Kidney capillary endothelial cell (primary cell): ENCODE results near the gene BRI3BP.
"Not testable (repeated sequence)": the region's sequence is repeated elsewhere in the genome, so short reads cannot be mapped to it uniquely, and the experiment has no call there.

Experiments
- DNase-seq: peaks from one replicate; pipeline ENCODE4 v3.0.0-alpha.2; 2018; ENCODE audit warnings: low spot score

The BRI3BP gene

GRCh38 chr12:125023065-125023464, 29.6 kb downstream of the BRI3BP start:
- DNase-seq, result no peak

DNA sequence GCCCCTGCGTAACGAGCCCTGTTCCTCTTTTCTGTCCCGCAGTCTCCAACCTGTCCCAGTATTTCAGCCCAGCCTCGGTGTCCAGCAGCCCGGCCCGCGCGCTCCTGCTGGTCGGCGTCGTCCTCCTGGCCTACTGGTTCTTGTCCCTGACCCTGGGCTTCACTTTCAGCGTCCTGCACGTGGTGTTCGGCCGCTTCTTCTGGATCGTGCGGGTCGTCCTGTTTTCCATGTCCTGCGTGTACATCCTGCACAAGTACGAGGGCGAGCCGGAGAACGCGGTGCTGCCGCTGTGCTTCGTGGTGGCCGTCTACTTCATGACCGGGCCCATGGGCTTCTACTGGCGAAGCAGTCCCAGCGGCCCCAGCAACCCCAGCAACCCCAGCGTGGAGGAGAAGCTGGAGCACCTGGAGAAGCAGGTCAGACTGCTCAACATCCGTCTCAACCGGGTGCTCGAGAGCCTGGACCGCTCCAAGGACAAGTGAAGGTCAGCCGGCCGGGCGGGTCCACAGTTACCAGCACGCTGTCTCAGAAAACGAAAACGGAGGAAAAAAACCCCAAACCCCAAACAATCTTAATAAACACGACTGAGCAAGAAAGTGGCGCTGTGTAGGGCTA, 31.6 kb downstream of the BRI3BP start:
- DNase-seq, result no peak

DNA sequence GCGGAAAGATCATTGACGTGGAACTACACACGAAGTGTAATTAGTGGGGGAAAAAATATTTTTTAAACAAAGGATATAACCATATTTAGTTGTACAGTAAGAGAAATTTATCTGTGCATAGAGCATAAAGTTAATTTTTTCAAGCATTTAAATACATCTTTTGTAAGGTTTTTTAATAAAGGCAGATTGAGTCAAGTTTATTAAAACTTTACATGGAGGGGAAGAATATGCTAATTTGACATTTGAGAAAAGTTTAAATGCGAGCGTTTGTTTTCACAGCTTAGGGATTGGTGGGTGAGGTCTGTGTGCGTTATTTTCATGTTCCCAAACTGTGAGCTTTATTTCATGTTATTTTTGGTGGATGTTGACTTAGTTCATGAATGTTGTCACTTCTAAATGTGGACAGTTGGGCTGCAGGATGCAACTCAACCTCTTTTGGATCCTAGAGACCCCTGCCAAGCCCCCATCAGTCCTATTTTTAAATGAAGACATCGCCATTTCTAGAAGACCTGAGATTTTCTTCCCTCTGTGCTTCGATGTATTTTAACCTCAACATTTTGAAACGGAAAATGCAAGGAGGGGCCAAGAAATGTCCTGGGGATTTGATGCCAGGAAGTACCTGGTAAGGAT, 32.3 kb downstream of the BRI3BP start:
- no peak for DNase-seq

DNA sequence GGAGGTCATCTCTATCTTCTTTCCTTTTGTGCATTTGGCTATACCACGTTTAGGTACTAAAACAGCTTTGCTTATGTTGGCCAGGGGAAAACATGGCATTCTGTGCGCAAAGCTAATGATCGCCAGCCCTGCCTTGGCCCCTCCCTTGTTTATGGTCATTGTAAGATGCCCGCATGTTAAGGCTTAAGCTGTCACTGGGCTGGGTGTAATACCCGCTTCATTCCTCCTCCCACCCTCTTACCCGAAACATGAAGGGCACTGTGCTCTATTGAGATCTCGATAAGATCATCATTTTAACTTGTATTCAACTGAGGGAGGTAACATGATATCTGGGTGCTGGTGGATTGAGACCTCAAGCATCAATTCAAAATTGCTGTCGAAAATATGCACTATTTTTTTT, 34.7 kb downstream of the BRI3BP start:
- DNase-seq, result no peak

GRCh38 chr12:125029761-125030358, 36.4 kb downstream of the BRI3BP start:
- peak; percentile 28 for DNase-seq

GRCh38 chr12:125031471-125031870, 38.0 kb downstream of the BRI3BP start:
- not testable (repeated sequence) for DNase-seq

DNA sequence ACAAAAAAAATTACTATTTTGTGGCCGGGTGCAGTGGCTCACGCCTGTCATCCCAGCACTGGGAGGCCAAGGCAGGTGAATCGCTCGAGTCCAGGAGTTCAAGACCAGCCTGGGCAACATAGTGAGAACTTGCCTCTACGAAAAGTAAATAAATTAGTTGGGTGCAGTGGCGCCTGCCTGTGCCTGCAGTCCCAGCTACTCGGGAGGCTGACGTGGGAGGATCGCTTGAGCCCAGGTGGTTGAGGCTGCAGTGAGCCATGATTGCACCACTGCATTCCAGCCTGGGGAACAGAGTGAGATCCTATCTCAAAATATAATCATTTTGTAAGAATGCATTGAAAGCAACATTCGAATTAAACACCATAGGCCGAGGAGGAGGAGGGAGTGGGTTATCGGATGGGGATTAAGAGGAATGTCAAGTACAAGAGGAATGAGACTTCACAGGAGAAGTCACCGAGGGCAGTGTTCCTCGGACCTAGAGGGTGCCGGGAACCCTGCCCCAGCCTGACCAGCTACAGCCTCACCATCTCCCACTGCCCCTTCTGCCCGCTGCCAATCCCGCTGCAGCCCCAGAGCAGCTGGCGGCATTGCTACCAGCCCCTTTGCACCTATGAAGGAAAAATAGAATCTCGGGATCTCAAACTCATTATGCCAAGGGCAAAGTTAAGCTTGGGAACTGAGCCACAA, 39.2 kb downstream of the BRI3BP start:
- no peak for DNase-seq

DNA sequence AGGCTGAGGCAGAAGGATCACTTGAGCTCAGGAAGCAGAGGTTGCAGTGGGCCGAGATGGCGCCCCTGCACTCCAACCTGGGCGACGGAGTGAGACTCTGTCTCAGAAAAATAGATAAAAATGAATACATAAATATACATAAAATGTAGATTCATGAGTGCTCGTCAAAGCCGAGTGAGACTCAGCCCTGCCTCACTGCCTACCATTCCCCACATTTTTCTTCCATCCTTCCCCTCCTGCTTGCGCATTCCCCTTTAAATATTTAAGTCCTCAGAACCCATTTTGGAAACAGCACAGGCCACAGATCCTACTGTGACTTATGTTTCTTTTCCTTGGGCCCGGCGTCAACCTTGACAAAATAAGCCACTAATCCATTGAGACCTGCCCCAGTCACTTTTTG, 39.8 kb downstream of the BRI3BP start:
- DNase-seq, result no peak

GRCh38 chr12:125038976-125039625, 45.7 kb downstream of the BRI3BP start:
- no peak for DNase-seq

DNA sequence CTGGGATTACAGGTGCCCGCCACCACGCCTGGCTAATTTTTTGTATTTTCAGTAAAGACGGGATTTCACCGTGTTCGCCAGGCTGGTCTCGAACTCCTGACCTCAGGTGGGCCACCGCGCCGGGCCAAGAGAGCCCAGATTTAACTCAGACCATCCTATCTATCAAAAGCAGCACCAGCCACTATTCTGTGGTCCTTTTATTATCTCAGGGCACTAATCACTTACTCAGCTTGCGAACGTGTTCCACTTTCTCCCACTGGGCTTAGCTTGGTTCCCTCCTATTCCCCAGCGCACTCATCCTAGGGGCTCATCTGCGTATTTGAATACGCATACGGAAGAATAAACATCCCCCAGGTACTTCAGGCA, 55.6 kb downstream of the BRI3BP start:
- DNase-seq, result no peak

DNA sequence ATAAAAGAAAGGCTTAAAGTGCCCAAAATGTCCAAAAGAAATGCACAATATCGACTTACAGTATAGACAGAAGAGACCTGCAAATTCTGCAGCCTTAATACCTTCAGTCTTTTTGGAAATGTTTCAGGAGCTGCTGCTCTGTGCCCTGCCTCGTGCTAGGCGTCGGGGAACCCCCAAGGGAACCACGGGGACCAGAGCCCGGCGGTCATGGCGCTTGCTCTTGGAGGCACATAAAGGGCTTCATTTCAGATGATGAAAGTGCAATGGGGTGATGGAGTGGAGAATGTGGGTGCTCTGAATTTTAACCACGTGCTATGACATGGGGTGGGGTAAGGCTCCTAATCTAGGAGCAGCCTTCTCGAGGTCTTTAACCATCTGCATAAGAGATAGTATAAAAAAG, 57.0 kb downstream of the BRI3BP start:
- no peak for DNase-seq

- no peak for DNase-seq
These were observed 57.4 kb downstream of the BRI3BP start for GRCh38 chr12:125050868-125051267.

DNA sequence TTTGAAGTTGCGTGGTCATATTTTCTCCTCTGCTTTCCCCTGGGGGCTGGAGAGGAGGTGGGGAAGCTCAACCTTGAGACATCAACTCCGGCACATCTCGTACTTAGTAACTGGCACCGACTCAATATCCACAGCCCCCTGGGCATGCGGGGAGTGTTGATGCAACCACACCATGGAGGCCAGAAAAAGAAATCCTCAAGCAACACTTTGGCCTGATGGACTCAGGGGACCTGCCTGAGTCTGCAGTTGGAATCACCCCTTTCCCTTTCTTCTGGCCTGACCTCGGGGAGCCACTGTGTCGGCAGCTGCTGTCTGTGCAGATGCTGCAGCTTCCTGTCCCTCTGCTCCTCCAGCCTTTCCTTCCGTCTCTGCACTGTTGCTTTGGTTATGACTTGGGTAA, 60.4 kb downstream of the BRI3BP start:
- DNase-seq, result no peak

- no peak for DNase-seq
These were observed 62.1 kb downstream of the BRI3BP start for GRCh38 chr12:125055591-125055990.

DNA sequence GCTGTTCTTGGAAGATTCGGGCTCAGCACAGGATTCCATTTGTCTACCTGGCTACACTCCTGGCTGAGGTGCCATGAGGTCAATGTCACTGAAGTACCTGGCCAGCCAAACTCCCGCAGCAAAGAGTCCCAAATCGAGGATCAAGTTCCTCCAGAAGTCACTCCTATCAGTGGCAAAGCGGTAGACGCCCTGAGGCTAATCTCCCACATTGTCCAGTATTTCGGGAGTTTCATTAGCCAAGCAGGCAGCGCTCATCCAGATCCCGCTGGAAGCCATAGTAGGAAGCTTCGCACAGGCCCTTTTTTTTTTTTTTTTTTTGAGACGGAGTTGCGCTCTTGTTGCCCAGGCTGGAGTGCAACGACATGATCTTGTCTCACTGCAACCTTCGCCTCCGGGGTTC, 62.9 kb downstream of the BRI3BP start:
- DNase-seq, result no peak

DNA sequence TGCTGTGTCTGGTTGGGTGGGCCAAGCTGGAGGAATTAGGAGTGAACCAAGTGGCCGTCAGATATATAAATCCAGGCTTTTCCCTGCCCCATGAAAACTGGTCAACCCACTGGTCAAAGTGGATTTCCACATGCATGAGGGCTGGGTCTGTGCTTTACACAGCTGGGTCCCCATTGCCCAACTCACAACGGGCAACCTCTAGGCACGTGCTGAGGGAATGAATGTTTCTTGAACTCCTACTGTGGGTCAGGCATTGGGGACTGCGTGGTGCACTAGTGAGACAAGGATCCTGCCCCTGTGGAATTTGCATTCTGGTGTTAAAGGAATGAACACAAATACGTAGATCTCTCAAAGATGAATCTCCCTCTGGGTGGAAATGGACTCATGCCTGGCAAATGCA, 64.3 kb downstream of the BRI3BP start:
- no peak for DNase-seq

DNA sequence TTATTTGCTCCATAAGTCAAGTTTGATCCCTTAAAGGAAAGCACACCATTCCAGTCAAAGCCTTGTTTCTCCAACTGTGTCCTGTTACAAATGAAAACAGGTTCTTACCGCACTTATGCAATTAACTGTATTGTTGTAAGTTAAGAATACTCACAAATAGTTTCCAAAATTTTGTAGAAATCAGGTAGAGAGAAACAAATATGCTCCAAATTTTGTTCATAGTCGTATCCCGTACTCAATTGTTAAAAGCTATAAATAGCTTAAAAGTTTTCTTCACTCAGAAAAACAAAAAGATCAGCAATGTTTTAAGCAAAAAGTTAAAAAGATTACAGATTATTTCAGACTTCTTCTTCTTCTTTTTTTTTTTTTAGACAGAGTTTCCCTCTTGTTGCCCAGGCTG, 67.8 kb downstream of the BRI3BP start:
- no peak for DNase-seq

GRCh38 chr12:125063522-125063921, 70.1 kb downstream of the BRI3BP start:
- not testable (repeated sequence) for DNase-seq

- no peak for DNase-seq
These were observed 71.0 kb downstream of the BRI3BP start for GRCh38 chr12:125064492-125064891.

GRCh38 chr12:125065021-125065918, 71.8 kb downstream of the BRI3BP start, which contains the start of gene AACS:
TSS of gene AACS (plus strand) at chr12:125065435. CDS start at chr12:125065585, 150 bp downstream.
- peak; percentile 57 for DNase-seq

- DNase-seq, result no peak
These were observed 72.6 kb downstream of the BRI3BP start for GRCh38 chr12:125065919-125066570.
